ENCODE results near the gene ADGRG6. TPM values are rescaled to one million over a fixed set of nuclear protein-coding genes. Genes with fewer than 3 reads are reported as not detected.

The ADGRG6 gene
- polyA plus RNA-seq, 1 experiment: 25.4 TPM

DNA sequence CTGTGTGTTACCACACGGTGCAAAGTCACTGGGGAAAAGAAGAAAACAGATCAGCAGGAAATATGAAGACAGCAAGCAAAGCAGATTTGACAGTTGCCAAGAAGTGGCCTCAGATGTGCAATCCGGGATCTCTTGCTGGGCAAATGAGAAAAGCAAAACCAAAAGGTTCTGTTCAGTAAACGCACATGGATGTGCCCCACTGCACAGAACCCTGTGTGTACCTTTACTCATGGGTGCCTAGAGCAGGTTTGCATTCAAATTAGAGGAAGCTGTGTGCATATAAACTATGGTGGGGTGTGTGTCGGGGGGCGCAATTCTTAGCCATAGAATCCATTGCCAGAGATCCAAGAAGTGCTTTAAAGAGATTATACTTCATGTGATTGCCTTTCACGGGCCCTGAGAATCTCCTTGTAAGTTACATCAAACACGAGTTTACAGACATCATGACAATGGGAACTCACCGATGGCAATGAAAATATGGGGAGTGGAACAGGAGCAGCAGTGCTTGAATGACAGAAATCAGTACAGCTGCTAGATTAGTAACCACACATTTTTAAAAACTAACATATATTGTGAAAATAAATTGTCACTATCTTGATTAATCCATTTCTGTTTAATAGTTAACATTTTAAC lies 154.3 kb downstream of the ADGRG6 start:
- no peaks in the 10 kb centered on the region for H3K36me3 ChIP-seq (ENCODE audit: control insufficient read depth, insufficient read depth, low read length)
- ChIA-PET CTCF (interaction anchor here (0.6 kb wide), 1 partner anchor 18 kb away, joined by 3 read pairs; no protein-coding TSS in a partner anchor), POLR2A (no interaction called here)
- H3K27me3 ChIP-seq (ENCODE audit: control insufficient read depth, insufficient read depth, low read length): no peaks in the 10 kb centered on the region
- no peak for DNase-seq (ENCODE audit: low read depth)
- no peak overlapping the region for H3K4me3 ChIP-seq (ENCODE audit: low read depth, low read length)
- TF ChIP-seq, protein P1, sequence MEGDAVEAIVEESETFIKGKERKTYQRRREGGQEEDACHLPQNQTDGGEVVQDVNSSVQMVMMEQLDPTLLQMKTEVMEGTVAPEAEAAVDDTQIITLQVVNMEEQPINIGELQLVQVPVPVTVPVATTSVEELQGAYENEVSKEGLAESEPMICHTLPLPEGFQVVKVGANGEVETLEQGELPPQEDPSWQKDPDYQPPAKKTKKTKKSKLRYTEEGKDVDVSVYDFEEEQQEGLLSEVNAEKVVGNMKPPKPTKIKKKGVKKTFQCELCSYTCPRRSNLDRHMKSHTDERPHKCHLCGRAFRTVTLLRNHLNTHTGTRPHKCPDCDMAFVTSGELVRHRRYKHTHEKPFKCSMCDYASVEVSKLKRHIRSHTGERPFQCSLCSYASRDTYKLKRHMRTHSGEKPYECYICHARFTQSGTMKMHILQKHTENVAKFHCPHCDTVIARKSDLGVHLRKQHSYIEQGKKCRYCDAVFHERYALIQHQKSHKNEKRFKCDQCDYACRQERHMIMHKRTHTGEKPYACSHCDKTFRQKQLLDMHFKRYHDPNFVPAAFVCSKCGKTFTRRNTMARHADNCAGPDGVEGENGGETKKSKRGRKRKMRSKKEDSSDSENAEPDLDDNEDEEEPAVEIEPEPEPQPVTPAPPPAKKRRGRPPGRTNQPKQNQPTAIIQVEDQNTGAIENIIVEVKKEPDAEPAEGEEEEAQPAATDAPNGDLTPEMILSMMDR (IDR thresholded peaks at IDR 0.05; ENCODE audit: insufficient read depth, low read depth, low read length): no peak

DNA sequence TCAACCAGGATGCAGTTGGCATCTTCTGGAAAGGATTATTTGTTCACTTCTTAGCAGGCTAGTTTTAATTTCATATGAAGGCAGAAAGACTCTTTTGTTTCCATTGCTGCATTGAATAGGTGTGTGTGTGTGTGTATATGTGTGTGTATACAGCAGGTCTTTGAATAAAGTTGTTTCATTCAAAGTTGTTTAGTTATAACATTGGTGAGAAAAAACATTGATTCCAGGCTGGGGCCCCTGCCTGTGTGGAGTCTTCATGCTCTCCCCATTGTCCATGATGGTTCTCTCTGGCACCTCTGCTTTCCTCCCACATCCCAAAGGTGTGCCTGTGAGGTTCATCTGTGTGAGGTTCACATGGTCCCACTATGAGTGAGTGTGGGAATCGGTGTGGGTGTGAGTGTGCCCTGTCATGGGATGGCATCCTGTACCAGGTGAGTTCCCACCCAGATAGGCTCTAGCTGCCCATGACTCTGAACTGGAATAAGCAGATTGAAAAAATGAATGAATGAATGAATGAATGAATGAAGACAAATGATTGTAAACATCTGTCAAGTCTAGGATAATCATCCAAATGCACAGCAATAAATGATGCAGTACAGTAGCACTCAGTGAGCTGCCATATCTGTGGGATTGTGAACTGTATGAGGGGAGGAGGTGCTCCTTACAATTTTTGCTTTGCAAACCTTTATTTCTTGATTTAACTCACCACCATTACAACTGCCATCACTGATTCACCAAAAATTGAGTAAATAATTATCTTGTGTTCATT lies 156.0 kb downstream of the ADGRG6 start:
- no peak overlapping the region for H3K4me3 ChIP-seq (ENCODE audit: low read depth, low read length)
- no peak for DNase-seq (ENCODE audit: low read depth)
- TF ChIP-seq, protein P1 (IDR thresholded peaks at IDR 0.05; ENCODE audit: insufficient read depth, low read depth, low read length): no peak
- ChIA-PET POLR2A (no interaction called here), CTCF (interaction anchor here (0.6 to 4.8 kb wide), 2 partner anchors 7 to 16 kb away, joined by 4 to 19 read pairs; no protein-coding TSS in a partner anchor)
- H3K27me3 ChIP-seq (ENCODE audit: control insufficient read depth, insufficient read depth, low read length): no peaks in the 10 kb centered on the region
- no peaks in the 10 kb centered on the region for H3K36me3 ChIP-seq (ENCODE audit: control insufficient read depth, insufficient read depth, low read length)

DNA sequence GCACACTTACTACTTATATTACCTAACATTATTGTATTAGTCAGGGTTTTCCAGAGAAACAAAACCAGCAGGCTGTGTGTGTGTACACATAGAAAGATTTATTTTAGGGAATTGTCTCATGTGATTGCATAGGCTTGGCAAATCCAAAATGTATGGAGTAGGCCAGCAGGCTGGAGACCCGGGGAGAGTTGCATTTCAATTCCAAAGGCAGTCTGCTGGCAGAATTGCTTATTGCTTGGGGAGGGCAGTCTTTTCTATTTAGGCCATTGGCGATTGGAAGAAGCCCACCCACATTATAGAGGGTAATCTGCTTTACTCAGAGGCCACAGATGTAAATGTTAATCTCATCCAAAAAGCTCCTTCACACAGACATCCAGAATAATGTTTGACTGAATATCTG lies 157.0 kb downstream of the ADGRG6 start:
- no peaks in the 10 kb centered on the region for H3K27me3 ChIP-seq (ENCODE audit: control insufficient read depth, insufficient read depth, low read length)
- POLR2A ChIA-PET: no interaction called here
- TF ChIP-seq, protein P1 (IDR thresholded peaks at IDR 0.05; ENCODE audit: insufficient read depth, low read depth, low read length): no peak
- H3K4me3 ChIP-seq (ENCODE audit: low read depth, low read length): no peak overlapping the region
- no peaks in the 10 kb centered on the region for H3K36me3 ChIP-seq (ENCODE audit: control insufficient read depth, insufficient read depth, low read length)
- DNase-seq (ENCODE audit: low read depth): no peak
- CTCF ChIA-PET: interaction anchor here (4.8 kb wide), 1 partner anchor 15 kb away, joined by 19 read pairs; no protein-coding TSS in a partner anchor

DNA sequence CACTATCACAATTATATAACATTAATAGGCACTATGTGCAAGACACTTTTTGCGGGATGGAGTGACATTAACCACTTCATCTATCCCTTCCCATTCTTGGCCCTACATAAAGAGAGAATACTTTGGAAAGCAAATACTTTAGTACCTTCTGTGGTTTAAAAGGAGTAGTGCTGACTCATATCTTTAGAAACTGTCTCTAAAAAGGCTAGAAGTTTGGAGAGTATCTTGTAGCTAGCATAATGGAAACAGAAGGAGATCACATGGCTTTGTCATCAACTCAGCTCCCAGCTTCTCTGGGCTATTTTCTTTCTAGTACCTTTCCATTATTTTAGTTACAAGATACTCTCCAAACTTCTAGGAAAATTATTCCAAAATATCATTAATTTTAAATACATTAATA lies 157.5 kb downstream of the ADGRG6 start:
- no peaks in the 10 kb centered on the region for H3K36me3 ChIP-seq (ENCODE audit: control insufficient read depth, insufficient read depth, low read length)
- H3K27me3 ChIP-seq (ENCODE audit: control insufficient read depth, insufficient read depth, low read length): no peaks in the 10 kb centered on the region
- no peak overlapping the region for H3K4me3 ChIP-seq (ENCODE audit: low read depth, low read length)
- TF ChIP-seq, protein P1 (IDR thresholded peaks at IDR 0.05; ENCODE audit: insufficient read depth, low read depth, low read length): no peak
- ChIA-PET POLR2A (no interaction called here), CTCF (interaction anchor here (4.8 kb wide), 1 partner anchor 15 kb away, joined by 19 read pairs; no protein-coding TSS in a partner anchor)
- no peak for DNase-seq (ENCODE audit: low read depth)

DNA sequence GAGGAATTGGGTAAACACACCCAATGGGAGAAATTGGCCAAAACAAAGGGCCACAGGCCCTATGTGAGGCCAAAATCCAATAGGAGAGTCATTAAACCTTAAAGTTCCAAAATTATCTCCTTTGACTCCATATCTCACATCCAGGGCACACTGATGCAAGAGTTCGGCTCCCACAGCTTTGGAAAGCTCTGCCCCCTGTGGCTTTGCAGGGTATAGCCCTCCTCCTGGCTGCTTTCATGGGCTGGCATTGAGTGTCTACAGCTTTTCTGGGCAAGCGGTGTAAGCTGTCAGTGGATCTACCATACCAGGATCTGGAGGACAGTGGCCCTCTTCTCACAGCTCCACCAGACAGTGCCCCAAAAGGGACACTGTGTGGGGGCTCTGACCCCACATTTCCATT lies 160.5 kb downstream of the ADGRG6 start:
- POLR2A ChIA-PET: no interaction called here
- TF ChIP-seq, protein P1 (IDR thresholded peaks at IDR 0.05; ENCODE audit: insufficient read depth, low read depth, low read length): no peak

More for the DNA sequence above, 160.5 kb downstream of the ADGRG6 start:
- CTCF ChIA-PET: interaction anchor here (4.8 kb wide), 1 partner anchor 12 kb away, joined by 19 read pairs; no protein-coding TSS in a partner anchor
- Histone ChIP-seq H3K36me3 (ENCODE audit: control insufficient read depth, insufficient read depth, low read length) (no peaks in the 10 kb centered on the region), H3K27me3 (ENCODE audit: control insufficient read depth, insufficient read depth, low read length) (no peaks in the 10 kb centered on the region), H3K4me3 (ENCODE audit: low read depth, low read length) (no peak overlapping the region)
- DNase-seq (ENCODE audit: low read depth): no peak

Measured in BJ (cell line).